Fibroblast of lung (primary cell): ENCODE data around the gene KLK6. TPM values are rescaled to one million over a fixed set of nuclear protein-coding genes. Genes with fewer than 3 reads are reported as not detected.

Experiments used
- DNase-seq, 2 donors: peaks; one replicate each; pipeline versions ENCODE4 v3.0.0 to v3.0.0-alpha.2; 2010; ENCODE audit warnings: low read depth in 2 of 2
- H2AFZ ChIP-seq: 2 replicates; pipeline ENCODE4 v1.5.1; 2012; ENCODE audit warnings: low read length, control low read depth, inconsistent platforms
- H3K27ac ChIP-seq: 2 replicates; pipeline ENCODE4 v1.5.1; 2011; ENCODE audit warnings: low read length, control low read depth; ENCODE audit not compliant: insufficient read depth
- H3K27me3 ChIP-seq: 2 replicates; pipeline ENCODE4 v1.5.1; 2011; ENCODE audit warnings: mild to moderate bottlenecking, low read length; ENCODE audit not compliant: control insufficient read depth, insufficient read depth
- H3K36me3 ChIP-seq: 2 replicates; pipeline ENCODE4 v1.5.1; 2011; ENCODE audit warnings: low read length; ENCODE audit not compliant: control insufficient read depth, insufficient read depth
- H3K4me1 ChIP-seq: 2 replicates; pipeline ENCODE4 v1.5.1; 2011; ENCODE audit warnings: low read length; ENCODE audit not compliant: control insufficient read depth, insufficient read depth; ENCODE audit errors: extremely low read depth
- H3K4me2 ChIP-seq: 2 replicates; pipeline ENCODE4 v1.5.1; 2011; ENCODE audit warnings: low read length, control low read depth; ENCODE audit not compliant: insufficient read depth; ENCODE audit errors: extremely low read depth
- H3K4me3 ChIP-seq, 4 experiments: fragments of 200-600 bp in 1 of 4; sonication (generic) in 1 of 4; replicated peaks in 1 of 4; 2 replicates each; pipeline ENCODE4 v1.5.1; 2011 to 2016; ENCODE audit warnings: low read length in 4 of 4, low read depth in 3 of 4, mild to moderate bottlenecking in 3 of 4, control low read depth in 2 of 4, inconsistent platforms in 1 of 4, mixed read lengths in 1 of 4; ENCODE audit not compliant: insufficient read depth in 1 of 4; ENCODE audit errors: control extremely low read depth in 1 of 4
- H3K79me2 ChIP-seq: 2 replicates; pipeline ENCODE4 v1.5.1; 2012; ENCODE audit warnings: mild to moderate bottlenecking, low read length, inconsistent platforms; ENCODE audit not compliant: control insufficient read depth, insufficient read depth
- H3K9ac ChIP-seq: 2 replicates; pipeline ENCODE4 v1.5.1; 2011; ENCODE audit warnings: mild to moderate bottlenecking, low read length, control low read depth; ENCODE audit not compliant: insufficient read depth
- H3K9me3 ChIP-seq: 2 replicates; pipeline ENCODE4 v1.5.1; 2012; ENCODE audit warnings: low read depth, low read length; ENCODE audit not compliant: control insufficient read depth, insufficient read depth
- H4K20me1 ChIP-seq: 2 replicates; pipeline ENCODE4 v1.5.1; 2011; ENCODE audit warnings: low read length; ENCODE audit not compliant: control insufficient read depth, insufficient read depth; ENCODE audit errors: extremely low read depth
- CTCF ChIP-seq, 2 donors: IDR thresholded peaks in 1 of 2; conservative IDR thresholded peaks in 1 of 2; 1 replicate in 1 of 2; 2 replicates in 1 of 2; pipeline ENCODE4 v1.5.1; 2011 to 2012; ENCODE audit warnings: low read length in 2 of 2, control low read depth in 1 of 2, inconsistent platforms in 1 of 2, low read depth in 1 of 2, mild to moderate bottlenecking in 1 of 2
- EZH2 ChIP-seq: IDR thresholded peaks from 2 replicates; pipeline ENCODE4 v1.5.1; 2012; ENCODE audit warnings: low read length, control low read depth, mild to moderate bottlenecking; ENCODE audit errors: missing control alignments
- polyA plus RNA-seq, 2 donors: library from polyadenylated mRNA; depleted of rRNA in 1 of 2; stranded (reverse) in 1 of 2; unstranded in 1 of 2; fragments of >200 nt; gene quantifications; 2 replicates each; pipeline ENCODE4 v1.2.1, GENCODE V29; 2011 to 2012; ENCODE audit warnings: missing spikeins in 1 of 2
- total RNA-seq: library from RNA; depleted of rRNA; stranded (reverse); fragments of >200 nt; gene quantifications from 2 replicates; pipeline ENCODE4 v1.2.1, GENCODE V29; 2014

KLK6 gene
- total and polyA plus RNA-seq, 2 donors (not counting 1 experiment from before 2014, with no cell fraction given), result not detected

- no peaks in the 10 kb centered on the region for H3K27me3 ChIP-seq
- no peaks in the 10 kb centered on the region for H4K20me1 ChIP-seq
- no peaks in the 10 kb centered on the region for H3K79me2 ChIP-seq
- H2AFZ ChIP-seq, result no peak overlapping the region
- H3K4me1 ChIP-seq, result no peaks in the 10 kb centered on the region
- no peaks in the 10 kb centered on the region for H3K36me3 ChIP-seq
- H3K4me2 ChIP-seq, result no peak overlapping the region
- no peaks in the 10 kb centered on the region for H3K9me3 ChIP-seq
- H3K27ac ChIP-seq, result no peak overlapping the region
- no peak for TF ChIP-seq EZH2
- no peak for TF ChIP-seq CTCF (conservative IDR thresholded peaks at IDR 0.05 in 1 of 2, IDR thresholded peaks at IDR 0.05 in 1 of 2; ENCODE audit: low read depth in 1 of 2, low read length in 2 of 2)
- no peak for DNase-seq
- no peak overlapping the region for H3K4me3 ChIP-seq
- no peak overlapping the region for H3K9ac ChIP-seq
These were observed 38.4 kb downstream of the KLK6 start for GRCh38 chr19:50931023-50931422.

GRCh38 chr19:50928831-50929230 lies 40.6 kb downstream of the KLK6 start:
- H2AFZ ChIP-seq, result no peak overlapping the region
- no peak for DNase-seq
- H3K4me1 ChIP-seq, result no peaks in the 10 kb centered on the region
- H3K4me2 ChIP-seq, result no peak overlapping the region
- no peaks in the 10 kb centered on the region for H3K36me3 ChIP-seq
- TF ChIP-seq EZH2 (no peak), CTCF (conservative IDR thresholded peaks at IDR 0.05 in 1 of 2, IDR thresholded peaks at IDR 0.05 in 1 of 2; ENCODE audit: low read depth in 1 of 2, low read length in 2 of 2) (no peak)
- H3K27ac ChIP-seq, result no peak overlapping the region
- no peaks in the 10 kb centered on the region for H3K79me2 ChIP-seq
- no peak overlapping the region for H3K4me3 ChIP-seq
- no peak overlapping the region for H3K9ac ChIP-seq
- no peaks in the 10 kb centered on the region for H3K9me3 ChIP-seq
- H4K20me1 ChIP-seq, result no peaks in the 10 kb centered on the region
- no peaks in the 10 kb centered on the region for H3K27me3 ChIP-seq

DNA sequence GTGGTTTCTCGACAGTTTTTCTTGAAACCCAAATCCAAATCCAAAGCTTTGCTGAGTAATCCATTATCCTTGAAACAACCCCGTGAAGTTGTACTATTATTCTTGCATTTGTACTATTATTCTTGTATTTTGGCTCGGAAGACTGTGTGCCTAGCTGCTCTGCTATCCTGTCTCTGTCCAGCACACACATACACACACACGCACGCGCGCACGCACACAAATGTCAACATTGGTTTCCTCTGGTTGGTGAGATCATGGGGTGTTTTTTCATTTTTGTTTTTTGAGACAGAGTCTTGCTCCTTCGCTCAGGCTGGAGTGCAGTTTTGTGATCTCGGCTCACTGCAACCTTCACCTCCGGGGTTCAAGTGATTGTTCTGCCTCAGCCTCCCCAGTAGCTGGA lies 43.2 kb downstream of the KLK6 start:
- no peaks in the 10 kb centered on the region for H3K4me1 ChIP-seq
- H3K9ac ChIP-seq, result no peak overlapping the region
- no peak overlapping the region for H3K4me2 ChIP-seq
- DNase-seq, result no peak
- no peaks in the 10 kb centered on the region for H3K36me3 ChIP-seq
- H2AFZ ChIP-seq, result no peak overlapping the region
- H3K9me3 ChIP-seq, result no peaks in the 10 kb centered on the region
- H3K27me3 ChIP-seq, result no peaks in the 10 kb centered on the region
- no peak overlapping the region for H3K4me3 ChIP-seq
- TF ChIP-seq CTCF (conservative IDR thresholded peaks at IDR 0.05 in 1 of 2, IDR thresholded peaks at IDR 0.05 in 1 of 2; ENCODE audit: low read depth in 1 of 2, low read length in 2 of 2), result no peak
- TF ChIP-seq EZH2, result no peak
- H4K20me1 ChIP-seq, result no peaks in the 10 kb centered on the region
- no peaks in the 10 kb centered on the region for H3K79me2 ChIP-seq
- H3K27ac ChIP-seq, result no peak overlapping the region
